Measurements from ENCODE around the gene KLK12.

DNA sequence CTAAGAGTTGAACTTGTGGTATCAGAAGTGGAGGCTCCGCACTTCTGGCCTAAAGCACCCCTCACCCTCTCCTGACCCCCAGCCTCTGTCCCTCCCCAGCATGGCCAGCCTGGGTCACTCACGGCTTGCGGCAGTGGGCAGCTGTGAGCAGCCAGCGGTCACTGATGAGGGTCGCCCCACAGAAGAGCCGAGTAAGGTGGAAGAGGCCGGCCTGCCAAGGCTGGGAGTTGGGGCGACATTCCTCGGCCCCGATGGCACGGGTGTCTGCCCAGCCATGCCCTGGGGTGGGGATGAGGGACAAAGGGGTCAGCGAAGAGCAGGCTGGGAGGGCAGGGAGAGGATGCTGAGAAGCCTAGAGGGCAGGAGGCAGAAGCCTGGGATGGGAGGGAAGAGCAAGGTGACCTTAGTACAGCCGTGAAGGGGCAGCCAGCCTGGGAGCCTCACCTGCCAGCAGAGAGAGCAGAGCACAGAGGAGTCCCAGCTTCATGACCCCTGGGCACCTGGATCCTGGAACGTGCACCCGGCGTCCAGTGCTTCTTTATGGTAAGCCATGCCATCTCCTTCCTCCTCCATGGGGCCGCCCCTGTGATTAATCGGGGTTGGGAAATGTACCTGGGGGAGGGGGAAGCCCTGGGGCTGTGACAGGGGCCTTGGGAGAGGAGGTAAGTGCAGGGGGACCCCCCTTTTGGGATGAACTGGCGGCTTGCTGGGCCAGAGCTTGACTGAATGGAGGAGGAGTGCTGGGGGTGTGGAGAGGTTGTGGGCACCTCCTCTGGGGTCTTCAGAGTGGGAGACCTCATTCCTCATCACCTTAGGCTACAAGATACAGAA, 25.5 kb downstream of the KLK12 start:
- TF ChIP-seq EZH2 (IDR thresholded peaks at IDR 0.05; ENCODE audit: borderline replicate concordance) (no peak), CTCF (IDR thresholded peaks at IDR 0.05; ENCODE audit: poor library complexity) (no peak)

Data from hepatocyte (in vitro differentiated cells).